ENCODE results near the gene BTBD9. TPM values are rescaled to one million over a fixed set of nuclear protein-coding genes. Genes with fewer than 3 reads are reported as not detected.

The BTBD9 gene
- total RNA-seq, 1 donor from 2014 or later, result 10.3 TPM

DNA sequence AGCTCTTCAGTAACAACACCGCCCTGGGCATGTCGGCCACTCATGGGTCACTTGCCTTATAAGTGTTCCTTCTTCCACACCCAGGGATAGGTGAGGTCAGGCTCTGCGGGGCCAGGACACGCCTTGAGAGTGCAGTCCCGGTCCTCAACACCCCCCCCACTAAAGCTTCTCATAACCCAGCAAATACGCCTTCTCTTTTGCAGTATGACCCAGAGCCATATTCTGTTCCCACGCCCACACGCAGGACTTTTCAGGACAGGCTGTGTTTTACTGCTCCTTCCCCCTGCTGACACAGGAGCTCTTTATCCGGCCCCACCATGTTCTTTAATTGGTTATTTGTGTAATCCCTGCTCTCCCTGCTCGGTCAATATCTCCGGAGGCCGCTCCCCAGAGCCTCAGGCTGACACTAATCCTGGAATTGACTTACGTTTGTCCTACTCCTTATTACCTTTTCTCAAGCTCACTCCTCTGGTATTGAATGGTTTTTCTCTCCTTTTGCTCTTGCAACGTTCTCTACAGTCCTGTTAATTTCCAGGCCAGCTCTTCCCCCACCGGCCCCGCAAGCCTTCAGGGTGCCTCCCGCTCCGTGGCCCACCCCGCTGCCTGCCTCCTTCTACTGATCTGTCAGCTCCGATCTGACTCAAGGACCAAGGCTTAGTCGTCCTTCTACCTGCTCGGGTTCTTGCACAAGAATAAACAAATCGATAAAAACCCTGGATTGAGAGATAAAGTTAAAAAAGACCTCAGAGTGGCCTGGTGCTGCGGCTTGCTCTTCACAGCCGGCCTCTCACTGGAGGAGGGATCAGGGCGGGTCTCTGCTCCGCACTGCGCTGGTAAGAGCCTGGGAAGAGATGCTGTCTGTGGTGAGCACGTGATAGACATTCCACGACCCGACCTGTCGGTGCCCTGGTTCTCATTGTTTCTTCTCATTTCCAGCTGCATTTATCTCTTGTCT lies 462.7 kb downstream of the BTBD9 start:
- Mint-ChIP-seq H3K9me3 (ENCODE audit: unreplicated experiment) (no peaks in the 10 kb centered on the region), H3K4me3 (ENCODE audit: unreplicated experiment) (no peak overlapping the region), H3K4me1 (ENCODE audit: unreplicated experiment) (peaks cover 15% of the 10 kb centered on the region), H3K36me3 (ENCODE audit: low read depth, unreplicated experiment) (peaks cover 3% of the 10 kb centered on the region), H3K27me3 (ENCODE audit: unreplicated experiment) (peaks cover 9% of the 10 kb centered on the region), H3K27ac (ENCODE audit: unreplicated experiment) (no peak overlapping the region)
- DNase-seq (ENCODE audit: low spot score), result no peak
- TF ChIP-seq, protein P1, sequence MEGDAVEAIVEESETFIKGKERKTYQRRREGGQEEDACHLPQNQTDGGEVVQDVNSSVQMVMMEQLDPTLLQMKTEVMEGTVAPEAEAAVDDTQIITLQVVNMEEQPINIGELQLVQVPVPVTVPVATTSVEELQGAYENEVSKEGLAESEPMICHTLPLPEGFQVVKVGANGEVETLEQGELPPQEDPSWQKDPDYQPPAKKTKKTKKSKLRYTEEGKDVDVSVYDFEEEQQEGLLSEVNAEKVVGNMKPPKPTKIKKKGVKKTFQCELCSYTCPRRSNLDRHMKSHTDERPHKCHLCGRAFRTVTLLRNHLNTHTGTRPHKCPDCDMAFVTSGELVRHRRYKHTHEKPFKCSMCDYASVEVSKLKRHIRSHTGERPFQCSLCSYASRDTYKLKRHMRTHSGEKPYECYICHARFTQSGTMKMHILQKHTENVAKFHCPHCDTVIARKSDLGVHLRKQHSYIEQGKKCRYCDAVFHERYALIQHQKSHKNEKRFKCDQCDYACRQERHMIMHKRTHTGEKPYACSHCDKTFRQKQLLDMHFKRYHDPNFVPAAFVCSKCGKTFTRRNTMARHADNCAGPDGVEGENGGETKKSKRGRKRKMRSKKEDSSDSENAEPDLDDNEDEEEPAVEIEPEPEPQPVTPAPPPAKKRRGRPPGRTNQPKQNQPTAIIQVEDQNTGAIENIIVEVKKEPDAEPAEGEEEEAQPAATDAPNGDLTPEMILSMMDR (IDR thresholded peaks at IDR 0.05; ENCODE audit: unreplicated experiment), result no peak

DNA sequence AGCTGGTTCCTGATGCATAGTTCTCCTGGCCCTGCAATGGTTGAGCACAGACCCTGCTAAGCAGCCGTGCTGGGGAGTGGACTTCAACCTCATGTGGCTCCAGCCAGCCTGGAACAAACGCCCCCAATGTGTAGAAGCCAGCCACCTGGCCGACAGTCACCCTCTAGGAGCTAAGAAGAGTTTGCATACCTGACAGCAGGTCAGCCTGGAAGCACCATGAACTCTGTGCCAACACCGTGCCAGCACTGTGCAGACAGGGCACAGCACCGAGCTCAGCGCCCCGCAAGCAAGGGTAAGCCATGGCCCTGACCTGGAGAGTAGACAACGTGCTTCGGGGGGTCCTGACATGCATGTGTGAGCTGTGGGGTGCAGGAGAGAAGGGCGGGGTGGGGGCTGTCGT lies 463.9 kb downstream of the BTBD9 start:
- TF ChIP-seq, protein P1 (IDR thresholded peaks at IDR 0.05; ENCODE audit: unreplicated experiment), result no peak
- H3K27ac Mint-ChIP-seq (ENCODE audit: unreplicated experiment), result no peak overlapping the region

DNA sequence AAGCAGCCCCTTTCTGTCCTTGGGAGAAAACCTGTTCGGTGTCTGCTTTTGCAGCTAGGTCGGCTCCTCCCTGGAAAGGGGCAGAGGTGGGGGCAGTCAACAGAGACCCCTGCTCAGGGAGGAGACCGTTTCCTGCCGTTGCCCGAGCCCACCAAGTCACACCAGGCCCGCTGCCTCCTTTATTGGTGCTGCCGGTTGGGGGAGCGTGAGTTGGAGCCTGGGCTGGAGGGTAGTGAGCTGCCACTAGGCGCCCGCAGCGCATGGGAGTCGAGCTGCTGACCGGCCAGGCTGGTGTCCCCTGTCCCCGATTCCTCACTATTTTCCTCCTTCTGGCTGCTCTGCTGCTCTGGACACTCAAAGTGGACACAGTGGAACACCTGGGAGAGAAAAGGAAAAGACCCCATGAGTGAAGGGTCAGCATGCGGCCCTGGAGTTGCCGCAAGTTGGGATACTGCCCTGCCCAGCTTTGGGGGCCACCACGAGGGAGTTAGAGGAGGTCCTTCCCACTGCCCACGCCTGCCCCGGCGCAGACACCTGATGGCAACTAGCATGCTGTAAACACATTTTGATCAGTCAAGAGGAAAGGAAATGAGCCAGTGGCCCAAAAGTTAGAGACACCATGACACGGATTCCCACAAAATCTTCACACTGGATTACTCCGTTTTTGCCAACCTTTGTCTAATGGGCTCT lies 464.8 kb downstream of the BTBD9 start:
- peak overlapping the region; percentile 30 for H3K27ac Mint-ChIP-seq (ENCODE audit: unreplicated experiment)

More for the DNA sequence above, 463.9 kb downstream of the BTBD9 start:
- no peak for DNase-seq (ENCODE audit: low spot score)
- Mint-ChIP-seq H3K36me3 (ENCODE audit: low read depth, unreplicated experiment) (peaks cover 6% of the 10 kb centered on the region), H3K4me1 (ENCODE audit: unreplicated experiment) (peaks cover 17% of the 10 kb centered on the region), H3K27me3 (ENCODE audit: unreplicated experiment) (peaks cover 9% of the 10 kb centered on the region), H3K4me3 (ENCODE audit: unreplicated experiment) (no peak overlapping the region), H3K9me3 (ENCODE audit: unreplicated experiment) (no peaks in the 10 kb centered on the region)

DNA sequence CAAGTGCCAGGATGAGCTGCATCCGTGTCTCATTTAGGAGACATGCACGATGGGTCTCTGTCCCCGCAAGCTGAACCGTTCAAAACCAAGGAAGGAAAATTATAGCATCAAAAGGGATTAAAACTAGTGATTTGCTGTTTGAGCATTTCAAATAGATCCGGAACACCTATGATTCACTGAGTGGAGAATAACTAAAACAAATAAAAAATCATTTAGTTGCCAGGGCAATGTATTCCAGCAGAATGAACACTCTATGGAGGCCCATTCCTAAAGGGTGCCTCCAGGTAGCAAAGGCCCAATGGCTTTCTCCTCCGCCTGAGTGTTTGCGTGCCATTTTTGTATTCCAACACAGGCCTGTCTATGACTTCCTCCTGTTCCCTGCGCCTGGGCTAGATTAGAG lies 465.4 kb downstream of the BTBD9 start:
- H3K27me3 Mint-ChIP-seq (ENCODE audit: unreplicated experiment), result peaks cover 10% of the 10 kb centered on the region
- H3K4me1 Mint-ChIP-seq (ENCODE audit: unreplicated experiment), result peaks cover 24% of the 10 kb centered on the region
- no peaks in the 10 kb centered on the region for H3K9me3 Mint-ChIP-seq (ENCODE audit: unreplicated experiment)
- DNase-seq (ENCODE audit: low spot score), result no peak
- H3K36me3 Mint-ChIP-seq (ENCODE audit: low read depth, unreplicated experiment), result peaks cover 9% of the 10 kb centered on the region
- H3K27ac Mint-ChIP-seq (ENCODE audit: unreplicated experiment), result peak overlapping the region; percentile 30
- TF ChIP-seq, protein P1 (IDR thresholded peaks at IDR 0.05; ENCODE audit: unreplicated experiment), result no peak
- peak overlapping the region; percentile 44 for H3K4me3 Mint-ChIP-seq (ENCODE audit: unreplicated experiment)

More for the DNA sequence above, 464.8 kb downstream of the BTBD9 start:
- H3K4me3 Mint-ChIP-seq (ENCODE audit: unreplicated experiment), result peak overlapping the region; percentile 44
- TF ChIP-seq, protein P1 (IDR thresholded peaks at IDR 0.05; ENCODE audit: unreplicated experiment), result no peak
- H3K27me3 Mint-ChIP-seq (ENCODE audit: unreplicated experiment), result peaks cover 11% of the 10 kb centered on the region
- H3K9me3 Mint-ChIP-seq (ENCODE audit: unreplicated experiment), result no peaks in the 10 kb centered on the region
- DNase-seq (ENCODE audit: low spot score), result no peak
- peaks cover 22% of the 10 kb centered on the region for H3K4me1 Mint-ChIP-seq (ENCODE audit: unreplicated experiment)
- H3K36me3 Mint-ChIP-seq (ENCODE audit: low read depth, unreplicated experiment), result peaks cover 6% of the 10 kb centered on the region

Measured in endothelial cell (in vitro differentiated cells).